ENCODE data around the gene CYP4F2.
A peak's percentile ranks its signal among the peaks of the same experiment; 100 is the strongest.
"Not testable (repeated sequence)": the region's sequence is repeated elsewhere in the genome, so short reads cannot be mapped to it uniquely, and the experiment has no call there.

The CYP4F2 gene

DNA sequence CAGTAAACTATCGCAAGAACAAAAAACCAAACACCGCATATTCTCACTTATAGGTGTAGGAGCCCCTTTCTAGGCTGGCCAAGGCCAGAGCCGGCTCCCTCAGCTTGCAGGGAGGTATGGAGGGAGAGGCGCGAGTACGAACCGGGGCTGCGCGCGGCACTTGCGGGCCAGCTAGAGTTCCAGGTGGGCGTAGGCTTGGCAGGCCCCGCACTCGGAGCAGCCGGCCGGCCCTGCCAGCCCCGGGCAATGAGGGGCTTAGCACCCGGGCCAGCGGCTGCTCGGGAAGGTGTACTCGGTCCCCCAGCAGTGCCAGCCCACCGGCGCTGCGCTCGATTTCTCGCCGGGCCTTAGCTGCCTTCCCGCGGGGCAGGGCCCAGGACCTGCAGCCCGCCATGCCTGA is 1.7 kb upstream of the CYP4F2 start:
- DNase-seq = not testable (repeated sequence)

DNA sequence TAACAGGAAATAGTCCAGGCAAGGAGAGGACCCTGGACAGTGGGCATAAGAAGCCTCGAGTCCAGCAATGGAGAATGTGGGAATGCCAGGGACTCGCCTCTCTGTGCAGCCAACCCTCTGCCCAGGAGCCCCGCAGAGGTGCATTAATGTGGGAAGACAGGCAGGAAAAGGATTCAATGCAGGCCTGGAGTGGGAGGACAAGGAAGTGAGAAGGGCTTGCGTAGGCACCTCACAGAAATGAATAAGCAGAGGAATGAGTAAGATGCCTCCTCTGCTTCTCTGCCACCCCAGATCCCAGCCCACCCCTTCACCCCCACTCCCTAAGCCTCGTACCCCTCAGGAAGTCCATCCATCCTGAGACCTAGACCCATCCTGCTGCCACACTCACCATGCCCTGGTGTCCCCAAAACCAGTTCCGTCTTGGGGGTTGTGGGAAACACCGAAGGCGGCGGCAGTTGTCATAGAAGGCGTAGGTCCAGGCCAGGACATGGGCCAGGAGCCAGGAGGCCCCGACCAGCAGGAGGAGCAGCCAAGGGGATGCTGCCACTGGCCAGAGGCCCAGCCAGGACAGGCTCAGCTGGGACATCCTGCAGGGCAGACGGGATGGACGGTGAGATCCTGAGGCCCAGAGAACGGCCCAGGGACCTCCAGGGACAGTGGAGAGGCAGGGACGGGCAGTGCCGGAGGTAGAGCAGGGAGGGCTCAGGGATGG is 692 bp downstream of the CYP4F2 start:
- no peak for DNase-seq

DNA sequence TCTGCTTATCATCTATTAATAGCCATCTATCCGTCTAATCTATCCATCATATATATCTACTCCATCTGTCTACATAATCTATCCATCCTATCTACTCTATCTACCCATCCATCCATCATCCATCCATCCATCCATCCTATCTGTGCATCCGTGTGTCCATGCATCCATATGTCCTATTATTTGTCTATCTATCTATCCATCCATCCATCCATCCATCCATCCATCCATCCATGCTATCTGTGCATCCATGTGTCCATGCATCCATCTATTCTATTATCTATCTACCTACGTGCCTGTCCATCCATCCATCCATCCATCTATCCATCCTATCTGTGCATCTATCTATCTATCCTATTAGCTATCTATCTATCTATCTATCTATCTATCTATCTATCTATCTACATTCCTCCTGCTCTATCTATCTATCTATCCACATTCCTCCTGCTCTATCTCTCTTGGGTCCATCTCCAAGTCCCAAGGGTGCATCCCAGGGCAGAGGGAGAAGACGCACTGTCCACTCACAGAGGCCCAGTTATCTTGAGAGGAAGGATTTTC is 1.9 kb downstream of the CYP4F2 start:
- no peak for DNase-seq

DNA sequence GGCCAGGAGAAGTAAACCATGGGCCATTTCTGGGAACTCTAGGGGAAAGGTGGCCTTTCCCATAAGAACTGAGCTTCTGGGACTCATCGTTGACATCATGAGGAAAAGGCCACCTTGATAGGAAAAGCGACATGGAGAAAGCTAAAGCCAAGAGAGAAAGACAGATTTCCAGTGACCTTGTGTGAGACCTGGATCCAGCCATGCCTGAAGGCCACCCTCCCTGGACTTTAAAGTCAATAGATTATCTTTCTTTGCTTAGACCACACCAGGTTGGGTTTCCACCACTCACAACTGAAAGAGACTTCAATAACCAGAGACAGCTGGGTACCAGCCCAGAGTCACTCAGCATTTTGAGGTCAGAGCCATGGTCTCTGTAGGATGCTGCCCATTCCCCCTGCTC is 3.5 kb downstream of the CYP4F2 start:
- DNase-seq = no peak

DNA sequence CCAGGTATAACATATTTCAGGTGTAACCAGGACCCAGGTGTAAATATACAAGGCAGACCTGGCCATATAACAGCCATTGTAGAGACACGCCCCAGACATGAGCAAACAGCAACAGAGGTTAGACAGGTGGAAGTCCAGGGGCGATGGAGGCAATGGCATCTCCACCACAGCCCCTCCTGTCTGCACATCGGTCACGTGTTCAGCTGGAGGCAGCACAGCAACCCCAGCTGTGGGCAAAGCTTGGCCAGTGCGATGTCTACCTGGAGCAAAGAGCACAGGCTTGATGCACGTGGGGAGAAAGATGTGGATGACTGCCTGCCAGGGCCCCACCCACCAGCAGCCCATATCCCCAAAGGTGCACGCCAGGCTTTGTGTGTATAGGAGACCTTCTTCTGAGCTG is 4.4 kb downstream of the CYP4F2 start:
- DNase-seq = no peak

DNA sequence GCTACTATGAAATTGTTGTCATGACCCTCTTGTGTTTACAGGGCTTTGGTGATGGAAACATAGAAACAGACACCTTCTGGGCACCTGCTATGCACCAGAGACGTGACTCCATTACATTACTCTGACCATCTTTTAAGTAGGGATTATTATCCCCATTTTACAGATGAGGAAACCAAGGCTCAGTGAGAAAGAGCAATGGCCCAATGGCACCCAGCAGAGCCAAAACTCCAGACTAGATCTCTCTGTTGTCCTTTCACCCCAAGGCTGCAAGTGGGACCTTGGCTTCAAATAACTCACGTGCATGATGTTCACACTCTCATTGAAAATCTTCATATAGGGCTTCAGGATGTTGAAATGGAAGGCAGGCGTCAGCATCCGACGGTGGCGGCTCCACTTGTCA is 5.9 kb downstream of the CYP4F2 start:
- no peak for DNase-seq

DNA sequence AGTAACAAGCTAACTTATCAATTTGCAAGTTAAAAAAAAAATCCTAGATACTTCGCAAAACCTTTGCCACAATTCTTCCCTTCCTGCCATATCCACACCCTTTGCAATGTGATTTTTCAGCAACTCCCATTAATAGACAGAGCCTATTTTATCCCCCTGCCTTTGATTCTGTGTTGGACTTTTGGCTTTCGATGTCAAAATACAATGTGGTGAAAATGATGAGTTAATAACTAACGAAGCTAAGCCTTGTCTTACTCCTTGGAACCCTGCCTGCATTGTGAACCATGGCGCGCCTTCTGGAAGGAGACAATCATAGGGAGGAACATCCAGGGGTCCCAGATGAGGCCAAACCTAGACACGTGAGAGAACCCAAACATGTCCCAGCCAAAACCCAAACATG is 6.4 kb downstream of the CYP4F2 start:
- no peak for DNase-seq

DNA sequence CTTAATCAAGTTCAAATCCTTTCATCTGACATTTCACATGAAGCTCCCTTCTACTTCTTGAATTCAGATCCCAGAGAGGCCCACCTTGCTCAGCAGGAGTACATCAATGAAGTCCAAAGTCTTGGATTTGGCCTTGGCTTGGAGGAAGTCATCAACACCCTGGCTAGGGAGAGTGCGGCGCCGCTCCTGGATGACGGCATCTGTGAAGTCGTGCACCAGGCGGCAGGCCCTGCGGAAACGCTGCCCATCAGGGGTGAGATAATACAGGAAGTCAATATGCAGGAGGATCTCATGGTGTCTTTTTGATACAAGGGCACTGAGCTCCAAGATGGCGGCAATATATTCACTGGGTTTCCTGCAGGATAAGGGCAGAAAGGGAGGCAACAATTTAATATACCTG is 8.5 kb downstream of the CYP4F2 start:
- DNase-seq = not testable (repeated sequence)

DNA sequence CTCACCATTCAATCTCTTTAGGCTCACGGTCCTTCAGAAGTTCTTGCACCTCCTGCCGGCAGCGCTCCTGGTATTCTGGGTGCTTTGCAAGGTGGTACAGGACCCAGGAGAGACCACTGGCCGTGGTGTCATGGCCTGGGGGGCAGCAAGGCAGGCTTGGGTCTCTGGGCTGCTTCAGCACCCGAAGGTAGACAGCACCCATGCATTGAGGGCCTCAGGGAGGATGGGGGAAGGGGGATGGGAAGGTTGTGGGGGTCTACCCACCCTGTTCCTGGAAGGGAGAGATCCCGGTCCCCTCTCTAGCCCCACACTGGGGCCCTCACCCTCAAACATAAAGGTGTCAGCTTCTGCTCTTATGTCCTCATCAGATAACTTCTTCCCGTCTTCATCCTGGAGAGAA is 12.0 kb downstream of the CYP4F2 start:
- no peak for DNase-seq

DNA sequence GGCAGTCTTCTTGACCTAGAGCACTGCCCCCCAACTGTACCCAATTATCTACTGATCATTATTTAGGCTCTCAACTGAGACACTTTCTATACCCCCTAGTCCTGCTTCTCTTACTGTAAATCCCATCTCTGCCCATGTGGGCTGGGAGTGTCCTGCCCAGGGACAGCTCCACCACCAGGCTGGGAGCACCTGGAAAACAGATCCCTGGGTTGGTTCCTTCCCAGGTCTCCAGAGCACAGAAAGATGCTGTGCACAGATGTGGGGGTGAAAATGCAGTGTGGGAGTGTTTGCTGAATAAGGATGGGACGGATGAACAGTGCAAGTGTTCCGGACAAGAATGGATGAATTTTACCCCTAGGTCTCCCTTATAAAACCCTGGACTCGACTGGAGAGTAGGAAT is 12.7 kb downstream of the CYP4F2 start:
- DNase-seq = no peak

DNA sequence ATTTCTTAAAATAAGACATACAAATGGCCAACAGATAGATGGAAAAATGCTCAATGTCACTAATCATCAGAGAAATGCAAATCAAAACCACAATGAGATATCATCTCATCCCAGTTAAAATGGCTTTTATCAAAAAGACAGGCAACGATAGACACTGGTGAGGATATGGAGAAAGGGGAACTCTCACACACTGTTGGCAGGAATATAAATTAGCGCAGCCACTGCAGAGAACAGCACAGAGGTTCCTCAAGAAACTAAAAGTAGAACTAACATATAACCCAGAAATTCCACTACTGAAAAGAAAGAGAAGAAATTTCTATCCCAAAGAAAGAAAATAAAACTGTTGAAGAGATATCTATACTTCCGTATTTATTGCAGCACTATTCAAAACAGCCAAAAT is 14.5 kb downstream of the CYP4F2 start:
- DNase-seq = peak; percentile 82

DNA sequence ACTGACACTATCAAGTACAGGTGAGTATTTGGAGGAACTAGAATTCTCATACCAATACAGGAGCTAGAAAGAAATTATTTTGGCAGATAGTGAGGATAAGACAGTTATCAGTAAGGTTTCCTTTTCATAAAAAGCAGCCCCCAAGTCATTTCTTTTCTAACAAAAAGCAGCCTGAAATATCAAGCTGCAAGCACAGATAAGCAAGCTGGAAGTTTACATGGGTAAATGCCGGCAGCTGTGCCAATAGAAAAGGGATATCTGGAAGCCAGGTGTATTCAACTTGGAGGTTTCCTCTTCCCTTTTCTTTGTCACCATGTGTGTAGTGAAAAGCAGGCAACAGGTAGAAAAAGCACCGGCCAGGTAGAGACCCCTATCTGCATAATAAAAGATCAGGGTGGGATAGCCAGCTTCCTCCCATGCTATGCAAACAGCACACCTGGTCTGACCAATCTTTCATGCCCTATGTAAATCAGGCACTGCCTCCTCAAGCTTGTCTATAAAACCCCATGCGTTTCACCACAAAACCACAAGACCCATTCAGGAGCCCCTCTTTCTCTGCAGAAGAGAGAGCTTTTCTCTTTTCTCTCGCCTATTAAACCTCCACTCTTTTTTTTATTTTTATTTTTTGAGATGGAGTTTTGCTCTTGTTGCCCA is 22.9 kb downstream of the CYP4F2 start:
- no peak for DNase-seq

DNA sequence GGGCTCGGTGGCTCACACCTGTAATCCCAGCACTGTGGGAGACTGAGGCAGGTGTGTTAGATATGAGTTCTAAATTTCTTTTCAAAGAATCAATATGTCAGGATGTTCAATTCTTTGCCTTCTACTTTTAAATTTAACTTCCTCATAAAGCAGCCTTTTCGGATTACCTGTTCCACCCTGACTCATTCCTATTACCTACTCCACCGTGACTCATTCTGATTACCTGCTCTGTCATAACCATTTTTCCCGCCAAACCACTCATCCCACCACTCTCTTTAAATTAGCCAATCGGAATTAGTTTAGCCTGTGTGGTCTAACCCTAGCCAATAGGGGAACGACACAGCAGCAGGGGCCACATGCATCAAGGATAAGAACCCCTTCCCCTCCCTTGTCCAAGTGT is 24.1 kb downstream of the CYP4F2 start:
- DNase-seq = not testable (repeated sequence)

DNA sequence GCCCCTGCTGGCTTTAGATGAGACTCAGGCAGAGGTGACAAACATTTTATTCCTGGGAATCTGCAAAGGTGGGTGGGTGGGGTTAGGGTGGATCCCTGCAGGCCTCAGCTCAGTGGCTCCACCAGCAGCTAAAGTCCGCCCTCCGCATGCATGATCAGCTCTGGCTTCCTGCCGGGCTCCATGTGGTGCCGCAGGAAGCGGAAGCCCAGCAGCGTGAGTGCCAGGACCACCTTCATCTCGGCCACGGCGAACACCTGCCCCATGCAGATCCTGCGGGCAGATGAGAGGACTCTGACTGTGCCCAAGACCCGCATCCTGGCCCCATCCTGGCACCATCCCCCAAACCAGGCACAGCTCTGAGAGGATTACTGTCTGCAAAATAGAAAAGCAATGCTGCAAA is 26.3 kb downstream of the CYP4F2 start:
- DNase-seq = no peak

DNA sequence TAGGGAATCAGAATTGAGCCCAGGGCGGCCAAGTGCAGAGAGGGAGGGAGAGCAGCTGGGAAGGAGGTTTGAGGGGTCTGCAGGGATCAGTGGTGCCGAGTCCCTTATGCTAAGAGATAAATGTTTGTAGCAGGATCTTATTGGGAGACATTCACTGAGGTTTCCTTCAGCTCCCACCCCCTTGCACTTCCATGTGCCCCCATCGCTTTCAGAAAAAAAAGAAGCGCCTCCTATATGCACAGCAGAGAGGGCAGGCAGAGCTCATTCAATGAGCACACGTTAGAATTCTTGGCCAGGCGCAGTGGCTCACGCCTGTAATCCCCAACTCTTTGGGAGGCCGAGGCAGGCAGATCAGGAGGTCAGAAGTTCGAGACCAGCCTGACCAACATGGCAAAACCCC is 28.0 kb downstream of the CYP4F2 start:
- peak; percentile 52 for DNase-seq

DNA sequence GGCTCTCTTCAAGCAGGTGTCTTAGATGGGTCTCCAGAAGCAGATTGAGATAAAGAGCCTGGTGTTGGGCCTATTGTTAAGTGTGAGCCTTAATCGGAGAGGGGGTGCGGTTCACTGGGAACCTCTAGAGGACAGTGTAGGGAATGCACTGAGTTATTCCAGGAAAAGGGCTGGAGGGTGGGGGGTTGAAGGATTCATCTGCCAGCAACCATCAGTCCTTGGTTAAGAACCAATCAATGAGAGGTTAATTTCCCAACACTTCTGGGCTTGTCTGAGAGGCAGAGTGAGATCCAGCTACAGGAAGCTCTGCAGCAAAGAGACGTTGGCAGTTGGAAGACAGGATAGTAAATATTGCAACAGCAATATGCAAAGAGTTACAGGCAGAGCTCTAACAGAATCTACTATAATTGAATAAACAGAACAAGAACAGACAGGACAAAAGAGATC is 28.7 kb downstream of the CYP4F2 start:
- DNase-seq = peak; percentile 100

DNA sequence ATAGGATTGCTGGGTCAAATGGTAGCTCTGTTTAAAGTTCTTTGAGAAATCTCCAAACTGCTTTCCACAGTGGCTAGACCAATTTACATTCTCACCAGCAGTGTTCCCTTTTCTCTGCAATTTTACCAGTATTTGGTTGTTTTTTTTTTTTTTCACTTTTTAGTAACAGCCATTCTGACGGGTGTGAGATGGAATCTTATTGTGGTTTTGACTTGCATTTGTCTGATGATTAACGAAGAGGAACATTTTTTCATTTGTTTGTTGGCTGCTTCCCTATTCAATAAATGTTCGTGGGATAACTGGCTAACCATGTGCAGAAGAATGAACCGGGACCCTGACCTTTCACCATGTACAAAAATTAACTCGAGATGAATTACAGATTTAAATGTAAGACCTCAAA is 31.2 kb downstream of the CYP4F2 start:
- peak; percentile 62 for DNase-seq

DNA sequence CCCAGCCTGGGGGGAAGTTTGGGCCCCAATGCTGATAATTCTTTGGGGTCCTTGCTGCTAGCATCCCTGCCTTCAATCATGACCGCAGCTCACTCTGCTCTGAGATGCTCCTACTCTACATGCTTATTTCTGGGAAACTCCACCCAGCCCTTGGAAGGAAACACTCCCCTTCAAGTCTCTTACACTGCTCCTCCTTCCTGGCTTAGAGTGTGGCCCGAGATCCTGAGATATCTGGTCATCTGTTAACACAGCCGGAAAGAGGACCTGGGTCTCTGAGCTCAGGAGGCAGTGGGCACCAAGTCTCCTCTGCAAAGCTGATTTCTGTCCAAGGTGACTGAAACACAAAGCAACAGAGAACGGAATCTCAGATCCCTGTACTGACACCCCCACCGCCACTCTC is 33.0 kb downstream of the CYP4F2 start:
- DNase-seq = no peak

DNA sequence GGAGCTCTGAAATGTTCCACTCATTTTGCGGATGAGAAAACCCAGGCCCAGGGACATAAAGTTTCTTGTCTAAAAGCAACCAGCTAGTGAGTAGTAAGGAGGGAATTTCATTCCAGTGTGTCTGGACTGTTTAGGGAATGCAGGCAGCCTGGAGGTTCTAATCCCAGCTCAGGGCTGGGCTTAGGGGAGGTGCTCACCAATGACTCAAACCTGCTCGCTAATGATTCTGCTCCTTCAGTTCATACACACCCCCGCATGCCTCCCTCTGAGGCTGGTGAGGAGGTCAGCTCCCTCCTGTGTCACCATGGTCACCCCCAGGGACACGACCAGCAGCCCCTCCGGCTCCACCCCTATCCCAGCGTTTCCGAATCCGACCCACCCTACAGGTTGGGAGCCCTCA is 34.6 kb downstream of the CYP4F2 start:
- no peak for DNase-seq

DNA sequence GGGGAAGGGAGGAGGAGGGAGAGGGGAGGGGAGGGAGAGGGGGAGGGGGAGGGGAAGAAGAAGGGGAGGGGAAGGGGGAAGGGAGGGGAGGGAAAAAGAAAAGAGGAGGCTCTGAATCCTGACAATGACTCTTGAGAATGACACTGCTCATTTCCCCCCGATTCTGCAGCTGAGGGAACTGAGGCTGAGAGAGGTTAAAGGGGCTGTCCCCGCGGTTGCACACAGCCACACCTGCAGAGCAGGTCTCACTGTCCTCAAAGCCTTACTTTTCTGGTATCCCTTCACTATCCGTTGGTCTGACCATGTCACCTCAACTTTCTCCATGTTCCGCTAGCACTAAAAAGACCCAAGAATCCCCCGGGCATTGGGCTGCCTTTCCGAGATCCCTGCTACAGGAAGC is 35.4 kb downstream of the CYP4F2 start:
- DNase-seq = no peak

DNA sequence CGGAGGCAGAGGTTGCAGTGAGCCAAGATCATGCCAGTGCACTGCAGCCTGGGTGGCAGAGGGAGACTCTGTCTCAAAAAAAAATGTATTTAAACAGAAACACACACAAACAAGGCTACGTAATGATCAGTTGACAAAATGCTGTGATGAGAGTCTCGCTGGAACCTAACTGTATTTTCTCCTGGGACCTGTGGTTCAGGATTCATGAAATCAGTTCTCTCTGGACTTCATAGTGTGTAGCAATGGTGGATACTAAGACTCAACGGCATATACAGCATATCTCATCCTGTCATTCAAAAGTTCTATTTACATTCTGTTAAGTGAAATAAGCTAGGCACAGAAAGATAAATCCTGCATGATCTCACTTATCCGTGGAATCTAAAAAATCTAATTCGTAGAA is 37.4 kb downstream of the CYP4F2 start:
- DNase-seq = no peak

DNA sequence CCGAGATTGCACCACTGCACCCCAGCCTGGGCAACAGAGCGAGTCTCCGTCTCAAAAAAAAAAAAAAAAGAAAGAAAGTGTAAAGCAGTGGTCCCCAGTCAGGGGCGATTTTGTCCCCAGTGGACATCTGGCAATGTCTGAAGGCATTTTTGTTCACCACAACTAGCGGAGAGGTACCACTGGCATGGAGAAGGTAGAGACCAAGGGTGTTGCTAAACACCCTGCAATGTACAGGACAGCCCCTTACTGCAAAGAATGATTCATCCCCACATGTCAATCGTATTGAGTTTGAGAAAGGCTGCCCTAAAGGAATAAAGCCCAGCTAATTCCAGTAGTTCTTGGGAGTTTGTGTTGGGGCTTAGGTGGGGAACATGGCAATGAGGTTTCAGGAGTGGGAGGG is 38.7 kb downstream of the CYP4F2 start:
- DNase-seq = peak; percentile 36

DNA sequence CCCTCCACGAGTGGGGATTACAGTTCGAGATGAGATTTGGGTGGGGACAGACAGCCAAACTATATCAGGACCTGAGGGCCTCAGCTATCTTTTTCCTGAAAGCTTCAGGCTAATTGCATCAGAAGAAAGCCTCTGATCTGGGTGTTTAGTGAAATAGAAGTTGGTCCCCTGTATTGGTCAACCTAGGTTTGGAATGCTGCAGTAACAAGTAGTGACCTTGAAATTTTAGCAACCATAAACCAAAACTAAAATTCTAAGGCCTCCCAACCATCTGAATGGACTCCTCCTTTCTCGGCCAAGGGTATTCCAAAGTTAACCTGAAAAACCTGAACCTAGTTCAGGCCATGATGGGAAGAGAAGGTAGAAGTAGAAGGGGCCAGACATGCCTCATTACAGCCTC is 47.5 kb downstream of the CYP4F2 start:
- DNase-seq = no peak

DNA sequence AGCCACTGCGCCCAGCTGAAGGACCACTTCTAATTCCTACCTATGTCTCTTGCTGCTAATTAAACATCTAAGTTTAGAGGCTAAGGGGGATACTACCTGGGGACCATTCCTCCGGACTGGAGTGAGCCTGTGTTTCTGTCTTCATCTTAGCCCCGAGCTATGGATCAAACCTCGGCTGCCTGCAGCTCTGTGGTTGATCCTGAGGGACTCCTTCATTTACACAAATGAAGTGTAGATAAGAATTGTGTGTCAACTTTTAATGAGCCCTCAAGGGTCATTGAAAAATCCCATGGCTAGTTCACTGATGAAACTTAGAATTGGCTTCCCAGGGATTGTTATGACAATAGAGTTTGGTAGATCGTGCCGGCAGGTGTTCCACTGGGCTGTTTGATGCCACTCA is 51.0 kb downstream of the CYP4F2 start:
- DNase-seq = no peak

DNA sequence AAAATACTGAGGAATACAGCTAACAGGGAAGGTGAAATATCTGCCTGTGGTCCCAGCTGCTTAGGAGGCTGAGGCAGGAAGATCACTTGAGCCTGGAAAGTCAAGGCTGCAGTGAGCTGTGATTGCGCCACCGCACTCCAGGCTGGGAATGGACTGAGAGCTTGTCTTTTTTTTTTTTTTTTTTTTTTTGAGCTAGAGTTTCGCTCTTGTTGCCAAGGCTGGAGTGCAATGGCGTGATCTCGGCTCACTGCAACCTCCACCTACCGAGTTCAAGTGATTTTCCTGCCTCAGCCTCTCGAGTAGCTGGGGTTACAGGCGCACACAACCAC is 54.0 kb downstream of the CYP4F2 start:
- DNase-seq = peak; percentile 31
